PFSK-1 (cell line): ENCODE measurements around the gene POU2F1.

Experiments used
- FOXP2 ChIP-seq: optimal IDR thresholded peaks from 2 replicates; pipeline ENCODE3; 2011; ENCODE audit warnings: borderline replicate concordance, control low read depth, inconsistent platforms; ENCODE audit not compliant: insufficient read depth; ENCODE audit errors: extremely low read length, extremely low read depth
- POLR2AphosphoS5 ChIP-seq: IDR thresholded peaks from 2 replicates; pipeline ENCODE4 v1.6.1; 2012; ENCODE audit warnings: low read depth, mild to moderate bottlenecking, control low read depth, low read length, moderate library complexity
- REST ChIP-seq, 2 experiments: IDR thresholded peaks; 2 replicates each; pipeline versions ENCODE4 v1.6.1 to v1.8.0; 2011 to 2012; ENCODE audit warnings: low read depth in 2 of 2, low read length in 2 of 2, control low read depth in 1 of 2, inconsistent platforms in 1 of 2, mild to moderate bottlenecking in 1 of 2, moderate library complexity in 1 of 2; ENCODE audit not compliant: insufficient read depth in 1 of 2
- SIN3A ChIP-seq: IDR thresholded peaks from 2 replicates; pipeline ENCODE4 v1.6.1; 2012; ENCODE audit warnings: mild to moderate bottlenecking, low read length, moderate library complexity, borderline replicate concordance; ENCODE audit not compliant: insufficient read depth
- TAF1 ChIP-seq: IDR thresholded peaks from 2 replicates; pipeline ENCODE4 v1.6.1; 2012; ENCODE audit warnings: low read length, control low read depth, borderline replicate concordance; ENCODE audit not compliant: insufficient read depth

The POU2F1 gene

GRCh38 chr1:167460836-167461235 lies 240.2 kb downstream of the POU2F1 start:
- TF ChIP-seq TAF1: no peak
- no peak for TF ChIP-seq FOXP2
- no peak for TF ChIP-seq POLR2AphosphoS5
- TF ChIP-seq REST (IDR thresholded peaks at IDR 0.05; ENCODE audit: insufficient read depth in 1 of 2, low read depth in 2 of 2, low read length in 2 of 2): no peak
- TF ChIP-seq SIN3A: no peak

GRCh38 chr1:167462341-167462740 lies 241.7 kb downstream of the POU2F1 start:
- TF ChIP-seq FOXP2: no peak
- no peak for TF ChIP-seq TAF1
- TF ChIP-seq POLR2AphosphoS5: no peak
- TF ChIP-seq REST (IDR thresholded peaks at IDR 0.05; ENCODE audit: insufficient read depth in 1 of 2, low read depth in 2 of 2, low read length in 2 of 2): no peak
- no peak for TF ChIP-seq SIN3A

GRCh38 chr1:167463080-167463479 lies 242.4 kb downstream of the POU2F1 start:
- no peak for TF ChIP-seq REST (IDR thresholded peaks at IDR 0.05; ENCODE audit: insufficient read depth in 1 of 2, low read depth in 2 of 2, low read length in 2 of 2)

GRCh38 chr1:167463875-167464575 lies 243.3 kb downstream of the POU2F1 start:
- TF ChIP-seq REST (IDR thresholded peaks at IDR 0.05; ENCODE audit: insufficient read depth in 1 of 2, low read depth in 2 of 2, low read length in 2 of 2): no peak
- TF ChIP-seq FOXP2: no peak
- no peak for TF ChIP-seq TAF1
- no peak for TF ChIP-seq SIN3A
- no peak for TF ChIP-seq POLR2AphosphoS5

- no peak for TF ChIP-seq POLR2AphosphoS5
- TF ChIP-seq TAF1: no peak
- TF ChIP-seq FOXP2: no peak
- no peak for TF ChIP-seq REST (IDR thresholded peaks at IDR 0.05; ENCODE audit: insufficient read depth in 1 of 2, low read depth in 2 of 2, low read length in 2 of 2)
These were observed 244.3 kb downstream of the POU2F1 start for GRCh38 chr1:167465018-167465417.
